HCT116 (cell line): ENCODE data around the gene DRC7. TPM values are rescaled to one million over a fixed set of nuclear protein-coding genes. Genes with fewer than 3 reads are reported as not detected.

Experiments
- EZH2 ChIP-seq: fragments of 200-600 bp; sonication (generic); IDR thresholded peaks from 2 replicates; pipeline ENCODE4 v1.6.1; 2017; ENCODE audit warnings: antibody characterized with exemption, mixed run types
- EZH2phosphoT487 ChIP-seq: fragments of 200-600 bp; IDR thresholded peaks from 2 replicates; pipeline ENCODE4 v1.6.1; 2018; ENCODE audit warnings: antibody characterized with exemption, borderline replicate concordance
- FOSL1 ChIP-seq: IDR thresholded peaks from 2 replicates; pipeline ENCODE4 v1.6.1; 2012; ENCODE audit warnings: low read depth
- ZNF274 ChIP-seq: fragments of 200-500 bp; sonication (Bioruptor generic); IDR thresholded peaks from 2 replicates; pipeline ENCODE4 v1.6.1; 2014; ENCODE audit warnings: mild to moderate bottlenecking, low read depth, low read length, inconsistent platforms
- microRNA-seq: library from miRNA; unstranded; fragments of <30 nt; microRNA quantifications from one replicate; pipeline ENCODE4, GENCODE V29; 2016; ENCODE audit warnings: borderline number of aligned reads
- total RNA-seq: library from RNA; stranded (reverse); gene quantifications from one replicate; pipeline ENCODE4 v1.2.1, GENCODE V29; 2021; ENCODE audit not compliant: unreplicated experiment

The DRC7 gene
- total RNA-seq, 1 experiment from 2014 or later, result 0.91 TPM

GRCh38 chr16:57781349-57781740, 86.7 kb downstream of the DRC7 start (continued):
- TF ChIP-seq EZH2phosphoT487 (no peak), ZNF274 (no peak), FOSL1 (no peak), EZH2 (no peak)

Small RNA genes within 50 kb of the gene (microRNA-seq; reads per million reads assigned to microRNA genes)
- not detected for gene MIR6772

Other genes starting within 250 kb of the DRC7 start
- 68.5 TPM for gene CIAPIN1, start 247.4 kb upstream of the DRC7 start, total RNA-seq
- gene COQ9, start 247.3 kb upstream of the DRC7 start, total RNA-seq, result 62.7 TPM
- 74.4 TPM for gene POLR2C, start 232.1 kb upstream of the DRC7 start, total RNA-seq
- 14.4 TPM for gene DOK4, start 208.3 kb upstream of the DRC7 start, total RNA-seq
- 4.5 TPM for gene CCDC102A, start 158.2 kb upstream of the DRC7 start, total RNA-seq
- 3.7 TPM for gene ADGRG5, start 152.2 kb upstream of the DRC7 start, total RNA-seq
- gene ADGRG1, start 66.2 kb upstream of the DRC7 start, total RNA-seq, result 36.4 TPM
- not detected for gene ADGRG3, start 26.5 kb upstream of the DRC7 start, total RNA-seq
- gene KATNB1, start 41.0 kb downstream of the DRC7 start, total RNA-seq, result 32.2 TPM
- gene KIFC3, start 107.7 kb downstream of the DRC7 start, total RNA-seq, result 31.9 TPM